ENCODE results near the gene TRIM49C. TPM values are rescaled to one million over a fixed set of nuclear protein-coding genes. Genes with fewer than 3 reads are reported as not detected.
"Not testable (repeated sequence)": the region's sequence is repeated elsewhere in the genome, so short reads cannot be mapped to it uniquely, and the experiment has no call there.

Gene TRIM49C
- total RNA-seq, 1 experiment from 2014 or later: not detected

- POLR2A ChIA-PET: not testable (repeated sequence)
Measured at GRCh38 chr11:90051591-90052209, 20.8 kb downstream of the TRIM49C start.

GRCh38 chr11:90052311-90052710 is 21.4 kb downstream of the TRIM49C start:
- ATAC-seq: not testable (repeated sequence)

More at GRCh38 chr11:90051591-90052209, 20.8 kb downstream of the TRIM49C start:
- H3K36me3 ChIP-seq (ENCODE audit: control insufficient read depth in 1 of 2, insufficient read depth in 2 of 2, low read length in 2 of 2); H2AFZ ChIP-seq (ENCODE audit: low read depth, low read length, poor library complexity, severe bottlenecking); H3K9ac ChIP-seq (ENCODE audit: low read length); intact Hi-C loops (cut with micrococcal nuclease); BruUV-seq (replicated peaks); H4K20me1 ChIP-seq (ENCODE audit: insufficient read depth); H3K9me3 ChIP-seq (ENCODE audit: control insufficient read depth in 1 of 2, insufficient read depth in 1 of 2, low read depth in 1 of 2, low read length in 2 of 2); H3K27ac ChIP-seq (ENCODE audit: low read depth, low read length); H3K4me1 ChIP-seq (ENCODE audit: control insufficient read depth in 1 of 2, insufficient read depth in 2 of 2, low read length in 2 of 2); H3K4me2 ChIP-seq (ENCODE audit: low read length); CTCF ChIA-PET; RAD21 ChIA-PET (ENCODE audit: low non-redundant PET in 1 of 2, low total read pairs in 2 of 2, uncharacterized antibody in 2 of 2, unreplicated experiment in 2 of 2); H3K4me3 ChIP-seq (replicated peaks in 1 of 2; ENCODE audit: low read depth in 1 of 2, low read length in 2 of 2); H3K79me2 ChIP-seq (ENCODE audit: insufficient read depth, low read length); DNase-seq (ENCODE audit: low read depth, low spot score); ATAC-seq; H3K9me2 ChIP-seq (ENCODE audit: insufficient read depth); H3K27me3 ChIP-seq (ENCODE audit: insufficient read depth, low read length): not testable (repeated sequence)
- 0 out of 2 replicates have a peak, but pooled peaks have one; percentile 11 for TF ChIP-seq REST (IDR thresholded peaks at IDR 0.05; ENCODE audit: low read depth)

DNA sequence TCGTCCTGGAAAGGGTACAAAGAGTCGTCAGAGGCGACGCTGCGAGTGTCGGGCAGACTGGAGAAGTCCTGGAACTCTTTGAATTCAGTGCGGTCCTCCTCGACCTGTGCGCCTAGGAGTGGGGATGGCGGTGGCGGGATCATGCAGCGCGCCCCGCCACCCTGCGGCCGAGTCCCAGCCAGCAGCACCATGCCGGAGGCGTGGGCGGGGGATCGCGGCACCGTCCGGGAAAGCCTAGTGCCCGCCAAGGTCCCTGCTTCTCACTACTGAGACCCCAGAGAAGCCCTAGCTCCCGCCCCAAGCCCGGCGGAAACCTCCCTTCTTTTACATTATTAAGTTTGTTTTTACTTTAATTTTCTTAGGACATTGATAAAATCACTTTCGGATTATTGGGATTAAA is 22.6 kb downstream of the TRIM49C start:
- H3K9ac ChIP-seq (ENCODE audit: low read length); H3K27me3 ChIP-seq (ENCODE audit: insufficient read depth, low read length); H3K9me3 ChIP-seq (ENCODE audit: control insufficient read depth in 1 of 2, insufficient read depth in 1 of 2, low read depth in 1 of 2, low read length in 2 of 2); H3K79me2 ChIP-seq (ENCODE audit: insufficient read depth, low read length); ATAC-seq; CTCF ChIA-PET; H3K27ac ChIP-seq (ENCODE audit: low read depth, low read length); BruUV-seq (replicated peaks); H3K4me1 ChIP-seq (ENCODE audit: control insufficient read depth in 1 of 2, insufficient read depth in 2 of 2, low read length in 2 of 2); intact Hi-C loops (cut with micrococcal nuclease); H3K36me3 ChIP-seq (ENCODE audit: control insufficient read depth in 1 of 2, insufficient read depth in 2 of 2, low read length in 2 of 2); RAD21 ChIA-PET (ENCODE audit: low non-redundant PET in 1 of 2, low total read pairs in 2 of 2, uncharacterized antibody in 2 of 2, unreplicated experiment in 2 of 2); H4K20me1 ChIP-seq (ENCODE audit: insufficient read depth); H3K4me3 ChIP-seq (replicated peaks in 1 of 2; ENCODE audit: low read depth in 1 of 2, low read length in 2 of 2); H3K4me2 ChIP-seq (ENCODE audit: low read length); DNase-seq (ENCODE audit: low read depth, low spot score); H3K9me2 ChIP-seq (ENCODE audit: insufficient read depth); H2AFZ ChIP-seq (ENCODE audit: low read depth, low read length, poor library complexity, severe bottlenecking); POLR2A ChIA-PET: not testable (repeated sequence)

More at GRCh38 chr11:90052311-90052710, 21.4 kb downstream of the TRIM49C start:
- H3K9me2 ChIP-seq (ENCODE audit: insufficient read depth); H2AFZ ChIP-seq (ENCODE audit: low read depth, low read length, poor library complexity, severe bottlenecking); H3K27ac ChIP-seq (ENCODE audit: low read depth, low read length); H4K20me1 ChIP-seq (ENCODE audit: insufficient read depth); POLR2A ChIA-PET; CTCF ChIA-PET; H3K4me1 ChIP-seq (ENCODE audit: control insufficient read depth in 1 of 2, insufficient read depth in 2 of 2, low read length in 2 of 2); H3K9me3 ChIP-seq (ENCODE audit: control insufficient read depth in 1 of 2, insufficient read depth in 1 of 2, low read depth in 1 of 2, low read length in 2 of 2); intact Hi-C loops (cut with micrococcal nuclease); H3K4me2 ChIP-seq (ENCODE audit: low read length); BruUV-seq (replicated peaks); H3K27me3 ChIP-seq (ENCODE audit: insufficient read depth, low read length); H3K36me3 ChIP-seq (ENCODE audit: control insufficient read depth in 1 of 2, insufficient read depth in 2 of 2, low read length in 2 of 2); DNase-seq (ENCODE audit: low read depth, low spot score); H3K79me2 ChIP-seq (ENCODE audit: insufficient read depth, low read length); H3K4me3 ChIP-seq (replicated peaks in 1 of 2; ENCODE audit: low read depth in 1 of 2, low read length in 2 of 2); RAD21 ChIA-PET (ENCODE audit: low non-redundant PET in 1 of 2, low total read pairs in 2 of 2, uncharacterized antibody in 2 of 2, unreplicated experiment in 2 of 2); H3K9ac ChIP-seq (ENCODE audit: low read length): not testable (repeated sequence)

DNA sequence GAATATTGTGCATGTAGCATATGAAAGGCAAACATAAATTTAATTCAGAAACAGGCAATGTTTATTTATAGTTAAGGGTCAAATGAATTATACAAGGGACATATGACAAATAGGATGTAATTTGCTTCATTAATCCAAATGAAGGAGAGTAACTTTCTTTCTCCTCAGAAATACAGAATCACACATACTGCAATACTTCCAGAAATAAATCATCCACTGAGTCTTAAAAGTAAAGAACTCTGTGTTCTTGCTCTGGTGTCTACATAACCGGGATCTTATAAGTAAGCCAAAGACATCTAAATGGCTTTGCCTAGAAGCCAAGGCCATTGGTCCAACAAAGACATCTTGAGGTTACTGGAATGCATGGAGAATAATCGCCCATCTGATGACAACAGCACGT is 54.7 kb downstream of the TRIM49C start, which contains the start of gene UBTFL1:
UBTFL1 (plus strand) TSS at position 301 of the 400 bp plus-strand sequence; CDS start at position 301, 0 bp downstream.
- H3K9me2 ChIP-seq (ENCODE audit: insufficient read depth); H3K79me2 ChIP-seq (ENCODE audit: insufficient read depth, low read length); H3K4me3 ChIP-seq (replicated peaks in 1 of 2; ENCODE audit: low read depth in 1 of 2, low read length in 2 of 2); H2AFZ ChIP-seq (ENCODE audit: low read depth, low read length, poor library complexity, severe bottlenecking); H3K4me2 ChIP-seq (ENCODE audit: low read length); H3K4me1 ChIP-seq (ENCODE audit: control insufficient read depth in 1 of 2, insufficient read depth in 2 of 2, low read length in 2 of 2); H3K36me3 ChIP-seq (ENCODE audit: control insufficient read depth in 1 of 2, insufficient read depth in 2 of 2, low read length in 2 of 2); H4K20me1 ChIP-seq (ENCODE audit: insufficient read depth); BruUV-seq (replicated peaks); H3K27me3 ChIP-seq (ENCODE audit: insufficient read depth, low read length); POLR2A ChIA-PET; RAD21 ChIA-PET (ENCODE audit: low non-redundant PET in 1 of 2, low total read pairs in 2 of 2, uncharacterized antibody in 2 of 2, unreplicated experiment in 2 of 2); H3K9ac ChIP-seq (ENCODE audit: low read length); ATAC-seq; H3K9me3 ChIP-seq (ENCODE audit: control insufficient read depth in 1 of 2, insufficient read depth in 1 of 2, low read depth in 1 of 2, low read length in 2 of 2); intact Hi-C loops (cut with micrococcal nuclease); H3K27ac ChIP-seq (ENCODE audit: low read depth, low read length); DNase-seq (ENCODE audit: low read depth, low spot score); CTCF ChIA-PET: not testable (repeated sequence)
